ENCODE results near the gene CABLES1. TPM values are rescaled to one million over a fixed set of nuclear protein-coding genes. Genes with fewer than 3 reads are reported as not detected.
A peak's percentile ranks its signal among the peaks of the same experiment; 100 is the strongest.

CABLES1 gene
- total RNA-seq, 1 donor from 2014 or later: 50.9 TPM

GRCh38 chr18:23133860-23134779 is 1.2 kb upstream of the CABLES1 start:
- peaks cover 5% of the 10 kb centered on the region for H3K36me3 Mint-ChIP-seq (ENCODE audit: unreplicated experiment)
- H3K4me1 Mint-ChIP-seq (ENCODE audit: unreplicated experiment): peaks cover 51% of the 10 kb centered on the region
- H3K4me3 Mint-ChIP-seq (ENCODE audit: unreplicated experiment): peak overlapping the region; percentile 82
- H3K27ac Mint-ChIP-seq (ENCODE audit: unreplicated experiment): peak overlapping the region; percentile 55
- no peaks in the 10 kb centered on the region for H3K27me3 Mint-ChIP-seq (ENCODE audit: unreplicated experiment)
- no peak for DNase-seq (ENCODE audit: extremely low spot score, unreplicated experiment)
- H3K9me3 Mint-ChIP-seq (ENCODE audit: unreplicated experiment): no peaks in the 10 kb centered on the region
- TF ChIP-seq CTCF (IDR thresholded peaks at IDR 0.05): no peak

GRCh38 chr18:23135550-23136325 is 453 bp downstream of the CABLES1 start:
- H3K9me3 Mint-ChIP-seq (ENCODE audit: unreplicated experiment): no peaks in the 10 kb centered on the region
- no peak overlapping the region for H3K27ac Mint-ChIP-seq (ENCODE audit: unreplicated experiment)
- no peak for TF ChIP-seq CTCF (IDR thresholded peaks at IDR 0.05)
- no peak for DNase-seq (ENCODE audit: extremely low spot score, unreplicated experiment)
- no peaks in the 10 kb centered on the region for H3K27me3 Mint-ChIP-seq (ENCODE audit: unreplicated experiment)
- H3K4me1 Mint-ChIP-seq (ENCODE audit: unreplicated experiment): peaks cover 64% of the 10 kb centered on the region
- peaks cover 12% of the 10 kb centered on the region for H3K36me3 Mint-ChIP-seq (ENCODE audit: unreplicated experiment)
- peak overlapping the region; percentile 75 for H3K4me3 Mint-ChIP-seq (ENCODE audit: unreplicated experiment)

GRCh38 chr18:23136326-23137096 is 1.2 kb downstream of the CABLES1 start:
- peak overlapping the region; percentile 75 for H3K4me3 Mint-ChIP-seq (ENCODE audit: unreplicated experiment)
- no peak for TF ChIP-seq CTCF (IDR thresholded peaks at IDR 0.05)
- H3K27me3 Mint-ChIP-seq (ENCODE audit: unreplicated experiment): no peaks in the 10 kb centered on the region
- no peaks in the 10 kb centered on the region for H3K9me3 Mint-ChIP-seq (ENCODE audit: unreplicated experiment)
- H3K4me1 Mint-ChIP-seq (ENCODE audit: unreplicated experiment): peaks cover 72% of the 10 kb centered on the region
- peaks cover 12% of the 10 kb centered on the region for H3K36me3 Mint-ChIP-seq (ENCODE audit: unreplicated experiment)
- DNase-seq (ENCODE audit: extremely low spot score, unreplicated experiment): no peak
- H3K27ac Mint-ChIP-seq (ENCODE audit: unreplicated experiment): no peak overlapping the region

- TF ChIP-seq CTCF (IDR thresholded peaks at IDR 0.05): no peak
- H3K4me3 Mint-ChIP-seq (ENCODE audit: unreplicated experiment): peak overlapping the region; percentile 75
- H3K9me3 Mint-ChIP-seq (ENCODE audit: unreplicated experiment): no peaks in the 10 kb centered on the region
- H3K4me1 Mint-ChIP-seq (ENCODE audit: unreplicated experiment): peaks cover 72% of the 10 kb centered on the region
- no peak overlapping the region for H3K27ac Mint-ChIP-seq (ENCODE audit: unreplicated experiment)
- H3K36me3 Mint-ChIP-seq (ENCODE audit: unreplicated experiment): peaks cover 12% of the 10 kb centered on the region
- H3K27me3 Mint-ChIP-seq (ENCODE audit: unreplicated experiment): no peaks in the 10 kb centered on the region
- DNase-seq (ENCODE audit: extremely low spot score, unreplicated experiment): no peak
These were observed 1.9 kb downstream of the CABLES1 start for GRCh38 chr18:23137097-23137635.

Data from osteocyte (in vitro differentiated cells).